Osteoblast (primary cell): ENCODE data around the gene HOXB1. TPM values are rescaled to one million over a fixed set of nuclear protein-coding genes. Genes with fewer than 3 reads are reported as not detected.

Source experiments
- DNase-seq: peaks from one replicate; pipeline ENCODE4 v3.0.0; 2011; ENCODE audit warnings: low spot score, mixed read lengths; ENCODE audit not compliant: insufficient read length; ENCODE audit errors: missing footprints
- H2AFZ ChIP-seq: 2 replicates; pipeline ENCODE4 v1.6.0; 2011; ENCODE audit warnings: mild to moderate bottlenecking, low read length
- H3K27ac ChIP-seq: 2 replicates; pipeline ENCODE4 v1.5.1; 2011; ENCODE audit warnings: mild to moderate bottlenecking, low read depth, low read length, moderate library complexity
- H3K27me3 ChIP-seq: 2 replicates; pipeline ENCODE4 v1.6.0; 2012; ENCODE audit warnings: mild to moderate bottlenecking, control low read depth, inconsistent platforms, low read length, moderate library complexity; ENCODE audit not compliant: insufficient read depth
- H3K36me3 ChIP-seq: 2 replicates; pipeline ENCODE4 v1.5.1; 2011; ENCODE audit warnings: mild to moderate bottlenecking, low read length, control low read depth, moderate library complexity; ENCODE audit not compliant: insufficient read depth
- H3K4me1 ChIP-seq: 2 replicates; pipeline ENCODE4 v1.5.1; 2011; ENCODE audit warnings: mild to moderate bottlenecking, low read length, control low read depth, moderate library complexity; ENCODE audit not compliant: insufficient read depth
- H3K4me2 ChIP-seq: 2 replicates; pipeline ENCODE4 v1.6.0; 2011; ENCODE audit warnings: mild to moderate bottlenecking, low read length; ENCODE audit not compliant: insufficient read depth
- H3K4me3 ChIP-seq: fragments of 200-600 bp; sonication (generic); 3 replicates; pipeline ENCODE4 v1.5.1; 2012; ENCODE audit warnings: mild to moderate bottlenecking, low read length, inconsistent platforms; ENCODE audit not compliant: insufficient read depth
- H3K79me2 ChIP-seq: 2 replicates; pipeline ENCODE4 v1.6.0; 2012; ENCODE audit warnings: mild to moderate bottlenecking, low read length, control low read depth, inconsistent platforms; ENCODE audit not compliant: insufficient read depth
- H3K9me3 ChIP-seq: 2 replicates; pipeline ENCODE4 v1.5.1; 2011; ENCODE audit warnings: low read depth, low read length, control low read depth
- H4K20me1 ChIP-seq: 2 replicates; pipeline ENCODE4 v1.6.0; 2012; ENCODE audit warnings: mild to moderate bottlenecking, low read length, control low read depth; ENCODE audit not compliant: insufficient read depth
- CTCF ChIP-seq: IDR thresholded peaks from 2 replicates; pipeline ENCODE4 v1.5.1; 2011; ENCODE audit warnings: mild to moderate bottlenecking, low read depth, low read length, moderate library complexity; ENCODE audit errors: extremely low read depth
- total RNA-seq: library from RNA; depleted of rRNA; stranded (reverse); fragments of >200 nt; gene quantifications from 2 replicates; pipeline ENCODE4 v1.2.3, GENCODE V29; 2012

Gene HOXB1
- total RNA-seq, 1 donor: not detected

- Histone ChIP-seq H3K36me3 (no peaks in the 10 kb centered on the region), H2AFZ (no peak overlapping the region), H3K27me3 (peaks cover 27% of the 10 kb centered on the region), H3K27ac (no peak overlapping the region), H3K4me2 (no peak overlapping the region), H3K4me1 (peaks cover 5% of the 10 kb centered on the region), H3K4me3 (no peak overlapping the region), H3K79me2 (no peaks in the 10 kb centered on the region), H3K9me3 (no peaks in the 10 kb centered on the region), H4K20me1 (no peaks in the 10 kb centered on the region)
- TF ChIP-seq CTCF: no peak
- DNase-seq: no peak
These were observed 28.5 kb downstream of the HOXB1 start for GRCh38 chr17:48502312-48502711.

- H3K27me3 ChIP-seq: peaks cover 30% of the 10 kb centered on the region
- H3K4me1 ChIP-seq: peaks cover 1% of the 10 kb centered on the region
- H3K27ac ChIP-seq: no peak overlapping the region
- TF ChIP-seq CTCF: no peak
- H2AFZ ChIP-seq: no peak overlapping the region
- no peak for DNase-seq
- H3K79me2 ChIP-seq: no peaks in the 10 kb centered on the region
- H3K4me3 ChIP-seq: no peak overlapping the region
- H3K9me3 ChIP-seq: no peaks in the 10 kb centered on the region
- no peaks in the 10 kb centered on the region for H3K36me3 ChIP-seq
- H3K4me2 ChIP-seq: no peak overlapping the region
- H4K20me1 ChIP-seq: no peaks in the 10 kb centered on the region
These were observed 30.1 kb downstream of the HOXB1 start for GRCh38 chr17:48500435-48501426.

DNA sequence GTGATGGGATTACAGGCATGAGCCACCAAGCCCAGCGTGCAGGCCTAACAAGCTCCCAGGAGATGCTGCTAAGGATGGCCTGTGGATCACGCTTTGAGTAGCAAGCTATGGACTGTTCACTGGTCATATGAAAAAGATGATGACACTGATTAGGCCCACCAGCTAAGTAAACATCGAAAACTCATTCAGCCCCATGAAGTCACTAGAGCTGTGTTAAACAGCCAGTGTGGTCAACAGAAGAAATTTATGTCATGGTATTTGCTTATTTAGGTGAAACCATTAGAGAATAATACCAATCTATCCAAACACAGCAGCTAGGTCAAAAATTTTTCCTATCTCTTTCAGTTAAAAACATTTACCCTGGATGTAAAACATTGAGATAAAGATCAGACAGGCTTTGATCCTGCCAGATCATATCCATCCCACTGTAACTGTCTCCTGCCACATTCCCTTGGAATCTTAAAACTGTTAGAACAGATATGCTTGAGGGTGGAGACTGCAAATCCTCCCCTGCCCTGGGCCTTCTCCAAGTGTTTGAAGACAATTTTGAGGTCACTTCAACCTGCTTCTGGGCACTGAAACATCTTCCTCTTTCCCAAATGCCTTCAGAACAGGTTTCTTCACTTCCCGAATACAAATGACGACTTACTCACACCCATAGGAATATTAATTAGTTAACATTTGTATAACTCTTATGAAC is 30.9 kb downstream of the HOXB1 start:
- DNase-seq: no peak
- Histone ChIP-seq H4K20me1 (no peaks in the 10 kb centered on the region), H3K27me3 (peaks cover 30% of the 10 kb centered on the region), H3K9me3 (no peaks in the 10 kb centered on the region), H3K36me3 (no peaks in the 10 kb centered on the region), H3K4me2 (no peak overlapping the region), H3K4me3 (no peak overlapping the region), H2AFZ (no peak overlapping the region), H3K79me2 (no peaks in the 10 kb centered on the region), H3K27ac (no peak overlapping the region), H3K4me1 (no peaks in the 10 kb centered on the region)
- TF ChIP-seq CTCF: no peak

DNA sequence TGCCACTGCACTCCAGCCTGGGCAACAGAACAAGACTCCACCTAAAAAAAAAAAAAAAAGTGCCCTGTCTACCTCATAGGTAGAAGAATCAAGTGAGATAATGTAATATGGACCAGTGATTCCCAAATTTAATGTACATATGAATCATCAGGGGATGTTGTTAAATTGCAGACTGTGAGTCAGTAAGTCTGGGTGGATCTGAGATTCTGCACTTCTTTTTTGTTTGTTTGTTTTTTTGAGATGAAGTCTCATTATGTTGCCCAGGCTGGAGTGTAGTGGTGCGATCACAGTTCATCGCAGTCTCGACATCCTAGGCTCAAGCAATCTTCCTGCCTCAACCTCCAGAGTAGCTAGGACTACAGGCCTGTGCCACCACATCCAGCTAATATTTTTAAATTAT is 31.6 kb downstream of the HOXB1 start:
- Histone ChIP-seq H3K27me3 (peaks cover 30% of the 10 kb centered on the region), H3K4me3 (no peak overlapping the region), H3K4me1 (peaks cover 3% of the 10 kb centered on the region), H2AFZ (no peak overlapping the region), H3K36me3 (no peaks in the 10 kb centered on the region), H3K4me2 (no peak overlapping the region), H3K9me3 (no peaks in the 10 kb centered on the region), H3K79me2 (no peaks in the 10 kb centered on the region), H3K27ac (no peak overlapping the region), H4K20me1 (no peaks in the 10 kb centered on the region)
- DNase-seq: no peak
- TF ChIP-seq CTCF: no peak
